ENCODE results near the gene MUC13. TPM values are rescaled to one million over a fixed set of nuclear protein-coding genes. Genes with fewer than 3 reads are reported as not detected.

MUC13 gene
- total and polyA plus RNA-seq, 2 of the 4 experiments (the other 2 are of a cell fraction), result not detected

- H4K20me1 ChIP-seq (ENCODE audit: insufficient read depth, low read length), result 0 out of 2 replicates have a peak, but pooled peaks cover 4% of the 10 kb centered on the region
- BruUV-seq (replicated peaks), result no TSS peak
- H3K79me1 ChIP-seq (ENCODE audit: low read depth in 1 of 2, low read length in 2 of 2), result no peaks in the 10 kb centered on the region
- dilution Hi-C loops (cut with HindIII; ENCODE audit: low sequenced_read_pairs, unreplicated experiment) (no loop called here), intact Hi-C loops (cut with micrococcal nuclease) (loop anchor here (1.0 to 10.0 kb wide), 6 partner anchors 59 to 657 kb away; no protein-coding TSS in a partner anchor), in situ Hi-C loops (cut with MboI; ENCODE audit: low sequenced_read_pairs) (loop anchor here (10.0 kb wide), 1 partner anchor 657 kb away; no protein-coding TSS in a partner anchor)
- no peak for ATAC-seq (ENCODE audit: low read depth)
- no peak overlapping the region for H4K91ac ChIP-seq (ENCODE audit: insufficient read depth, low read depth, low read length)
- H2BK5ac ChIP-seq (ENCODE audit: low read depth, low read length, poor library complexity, severe bottlenecking), result no peak overlapping the region
- H3K4ac ChIP-seq (ENCODE audit: low read depth, low read length), result 0 out of 2 replicates have a peak overlapping the region, but pooled peaks have one; percentile 20
- H3K18ac ChIP-seq (ENCODE audit: low read depth, low read length), result no peak overlapping the region
- no peak overlapping the region for H3K14ac ChIP-seq (replicated peaks; ENCODE audit: low read depth, low read length)
- H3K9ac ChIP-seq (ENCODE audit: low read depth, low read length), result no peak overlapping the region
- peaks cover 13% of the 10 kb centered on the region for H3K27me3 ChIP-seq (ENCODE audit: control insufficient read depth, insufficient read depth, low read length)
- CTCF ChIA-PET, result interaction anchor here (0.7 kb wide), 2 partner anchors 263 to 662 kb away, joined by 3 to 6 read pairs; no protein-coding TSS in a partner anchor
- peak overlapping the region; percentile 59 for H3K23ac ChIP-seq (ENCODE audit: low read depth, low read length)
- H3K56ac ChIP-seq (ENCODE audit: extremely low read depth, insufficient read depth, low read length), result no peak overlapping the region
- peaks cover 4% of the 10 kb centered on the region; the same call in 1 of the 2 replicates for H3K9me1 ChIP-seq (ENCODE audit: insufficient read depth, low read length)
- DNase-seq, result no peak
- H3K27ac ChIP-seq (ENCODE audit: insufficient read depth, low read length), result no peak overlapping the region
- H2BK15ac ChIP-seq (ENCODE audit: low read depth, low read length), result 0 out of 3 replicates have a peak overlapping the region, but pooled peaks have one; percentile 48
- no peak overlapping the region for H2BK120ac ChIP-seq (ENCODE audit: low read depth, low read length)
- H2AK5ac ChIP-seq (ENCODE audit: low read depth, low read length), result peak overlapping the region; percentile 56; the same call in 1 of the 2 replicates
- H3K4me2 ChIP-seq (ENCODE audit: low read depth, low read length), result no peak overlapping the region
- H4K5ac ChIP-seq (ENCODE audit: low read depth, low read length), result no peak overlapping the region
- H2AK9ac ChIP-seq (replicated peaks; ENCODE audit: low read depth, low read length, poor library complexity), result no peak overlapping the region
- TF ChIP-seq POLR2A (IDR thresholded peaks at IDR 0.05; ENCODE audit: low read depth, low read length) (no peak), CTCF (conservative IDR thresholded peaks at IDR 0.05; ENCODE audit: low read depth, low read length) (no peak), BHLHE40 (IDR thresholded peaks at IDR 0.05; ENCODE audit: low read depth, low read length) (no peak), RAD21 (IDR thresholded peaks at IDR 0.05; ENCODE audit: low read length) (no peak), RFX5 (IDR thresholded peaks at IDR 0.05; ENCODE audit: low read depth, low read length) (no peak)
- no peaks in the 10 kb centered on the region for H3K9me3 ChIP-seq (ENCODE audit: control insufficient read depth, insufficient read depth, low read length)
- H2AFZ ChIP-seq (replicated peaks; ENCODE audit: low read length, poor library complexity), result no peak overlapping the region
- WGBS, 2 experiments (ENCODE audit: extremely low coverage in 2 of 2, insufficient read length in 1 of 2), result 100% methylated on average over 1 of the region's 2 CpGs; no CpG with 5 or more reads in 1 of the 2 experiments
- no peak overlapping the region for H4K8ac ChIP-seq (ENCODE audit: low read depth in 2 of 2, low read length in 2 of 2)
- H3K36me3 ChIP-seq (ENCODE audit: control insufficient read depth, insufficient read depth, low read length), result no peaks in the 10 kb centered on the region
- no peak overlapping the region for H2BK20ac ChIP-seq (ENCODE audit: low read depth, low read length)
- H3K4me3 ChIP-seq (ENCODE audit: insufficient read depth, low read depth, low read length), result no peak overlapping the region
- POLR2A ChIA-PET (ENCODE audit: unreplicated experiment), result no interaction called here
- H3K4me1 ChIP-seq (ENCODE audit: control insufficient read depth, insufficient read depth, low read length), result peaks cover 2% of the 10 kb centered on the region; the same call in 1 of the 2 replicates
These were observed 6.9 kb downstream of the MUC13 start for GRCh38 chr3:124927574-124928045.
